GM12872 (cell line): ENCODE measurements around the gene BICRA.

Experiments
- TF ChIP-seq, protein P1 (sequence below): IDR thresholded peaks from 3 replicates; pipeline ENCODE4 v1.5.1; 2011; ENCODE audit warnings: low read depth, mild to moderate bottlenecking, low read length, moderate library complexity; ENCODE audit not compliant: insufficient read depth

The BICRA gene

DNA sequence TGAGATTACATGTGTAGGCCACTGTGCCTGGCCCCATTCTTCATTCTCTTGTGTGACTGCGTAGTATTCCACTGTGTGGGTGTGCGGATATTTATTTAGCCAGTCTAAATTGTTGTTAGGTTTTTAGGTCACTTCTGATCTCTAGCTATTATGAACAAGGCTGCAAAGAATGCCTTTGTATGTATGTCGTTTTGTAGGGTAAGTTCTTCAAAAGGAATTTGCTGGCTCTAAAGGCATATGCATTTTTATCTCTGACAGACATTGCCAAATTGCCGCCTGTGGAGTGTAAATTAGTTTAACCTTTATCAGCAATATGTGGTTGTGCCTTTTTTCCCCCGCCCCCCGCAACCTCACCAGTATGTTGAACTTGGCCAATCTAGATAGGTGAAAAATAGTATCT, 74.0 kb downstream of the BICRA start:
- TF ChIP-seq, protein P1, sequence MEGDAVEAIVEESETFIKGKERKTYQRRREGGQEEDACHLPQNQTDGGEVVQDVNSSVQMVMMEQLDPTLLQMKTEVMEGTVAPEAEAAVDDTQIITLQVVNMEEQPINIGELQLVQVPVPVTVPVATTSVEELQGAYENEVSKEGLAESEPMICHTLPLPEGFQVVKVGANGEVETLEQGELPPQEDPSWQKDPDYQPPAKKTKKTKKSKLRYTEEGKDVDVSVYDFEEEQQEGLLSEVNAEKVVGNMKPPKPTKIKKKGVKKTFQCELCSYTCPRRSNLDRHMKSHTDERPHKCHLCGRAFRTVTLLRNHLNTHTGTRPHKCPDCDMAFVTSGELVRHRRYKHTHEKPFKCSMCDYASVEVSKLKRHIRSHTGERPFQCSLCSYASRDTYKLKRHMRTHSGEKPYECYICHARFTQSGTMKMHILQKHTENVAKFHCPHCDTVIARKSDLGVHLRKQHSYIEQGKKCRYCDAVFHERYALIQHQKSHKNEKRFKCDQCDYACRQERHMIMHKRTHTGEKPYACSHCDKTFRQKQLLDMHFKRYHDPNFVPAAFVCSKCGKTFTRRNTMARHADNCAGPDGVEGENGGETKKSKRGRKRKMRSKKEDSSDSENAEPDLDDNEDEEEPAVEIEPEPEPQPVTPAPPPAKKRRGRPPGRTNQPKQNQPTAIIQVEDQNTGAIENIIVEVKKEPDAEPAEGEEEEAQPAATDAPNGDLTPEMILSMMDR = no peak

DNA sequence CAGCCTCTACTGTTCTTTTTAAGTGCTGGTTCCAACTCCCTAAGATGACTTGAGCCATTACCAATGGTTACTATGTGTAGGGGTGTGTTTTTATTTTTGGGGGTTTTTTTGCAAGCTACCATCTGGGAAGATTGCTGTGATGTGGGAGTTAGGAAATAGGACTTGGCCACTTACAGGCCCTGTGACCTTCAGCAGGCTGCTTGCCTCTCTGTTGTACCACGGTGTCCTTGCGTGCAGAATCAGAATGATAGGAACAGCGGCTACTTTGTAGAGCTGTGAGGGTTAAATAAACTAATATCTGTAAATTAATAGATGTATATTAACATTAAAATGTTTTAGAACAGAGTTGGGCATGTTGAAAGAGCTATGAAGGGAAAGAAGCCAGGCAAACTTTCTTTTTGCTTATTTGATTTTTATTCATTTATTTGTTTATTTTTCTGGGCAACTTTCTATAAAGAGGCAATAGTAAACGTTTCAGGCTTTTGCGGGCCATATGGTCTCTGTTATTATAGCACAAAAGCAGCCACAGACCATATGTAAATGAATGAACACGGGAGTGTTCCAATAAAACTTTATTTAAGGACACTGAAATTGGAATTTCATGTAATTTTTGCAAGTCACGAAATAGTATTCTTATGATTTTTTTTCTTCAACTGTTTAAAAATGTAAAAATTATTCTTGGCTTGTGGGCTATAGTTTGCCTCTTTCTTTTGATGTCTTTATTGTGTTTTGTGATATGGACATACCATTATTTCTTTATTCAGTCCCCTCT, 77.9 kb downstream of the BICRA start:
- TF ChIP-seq, protein P1 = no peak

DNA sequence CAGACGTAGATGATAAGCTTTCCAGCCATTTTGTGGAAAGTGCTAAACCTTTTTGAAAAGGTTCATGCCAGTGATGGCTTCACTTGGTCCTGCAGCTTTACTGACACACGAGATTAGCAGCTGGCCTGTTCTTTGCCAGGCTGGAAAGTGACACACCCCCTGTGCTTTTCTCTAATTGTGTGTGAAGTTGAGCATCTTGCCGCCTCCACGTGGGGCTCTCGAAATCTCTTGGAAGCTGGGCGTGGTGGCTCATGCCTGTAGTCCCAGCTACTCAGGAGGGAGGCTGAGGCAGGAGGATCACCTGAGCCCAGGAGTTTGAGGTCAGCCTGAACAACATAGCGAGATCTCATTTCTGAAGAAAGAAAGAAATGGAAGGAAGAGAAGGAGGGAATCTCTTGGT, 79.0 kb downstream of the BICRA start:
- TF ChIP-seq, protein P1 = no peak

DNA sequence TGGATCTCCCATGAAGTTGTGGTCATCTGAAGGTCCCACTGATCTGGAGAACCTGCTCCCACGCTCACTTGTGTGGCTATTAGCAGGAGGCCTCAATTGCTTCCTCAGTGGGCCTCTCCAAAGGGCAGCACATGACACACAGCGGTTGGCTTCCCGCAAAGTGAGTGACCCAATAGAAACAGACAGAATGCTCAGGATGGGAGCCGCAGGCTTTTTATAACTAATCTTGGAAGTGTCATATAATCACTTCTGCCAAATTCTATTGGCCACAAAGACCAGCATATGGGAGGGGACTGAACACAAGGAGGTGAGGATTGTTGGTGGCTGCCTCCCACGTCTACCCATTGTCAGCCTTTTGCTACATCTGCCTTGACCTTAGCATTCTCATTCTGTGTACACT, 82.2 kb downstream of the BICRA start:
- TF ChIP-seq, protein P1 = no peak

DNA sequence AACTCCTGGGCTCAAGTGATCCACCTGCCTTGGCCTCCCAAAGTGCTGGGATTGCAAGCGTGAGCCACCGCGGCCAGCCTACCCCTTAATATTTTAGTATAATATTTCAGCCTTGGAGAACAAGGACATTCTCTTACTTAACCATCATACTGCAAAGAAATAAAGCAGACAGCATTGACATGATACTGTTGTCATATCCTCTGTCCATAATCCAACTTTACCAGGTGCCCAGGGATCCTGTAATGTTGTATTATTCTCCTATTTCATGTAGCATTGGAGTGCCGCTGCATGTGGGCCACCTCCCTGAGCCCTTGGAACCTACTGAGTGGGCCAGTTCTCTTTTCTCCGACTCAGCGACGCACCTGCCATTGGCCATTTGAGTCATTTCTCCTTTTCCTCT, 82.8 kb downstream of the BICRA start:
- TF ChIP-seq, protein P1 = no peak

DNA sequence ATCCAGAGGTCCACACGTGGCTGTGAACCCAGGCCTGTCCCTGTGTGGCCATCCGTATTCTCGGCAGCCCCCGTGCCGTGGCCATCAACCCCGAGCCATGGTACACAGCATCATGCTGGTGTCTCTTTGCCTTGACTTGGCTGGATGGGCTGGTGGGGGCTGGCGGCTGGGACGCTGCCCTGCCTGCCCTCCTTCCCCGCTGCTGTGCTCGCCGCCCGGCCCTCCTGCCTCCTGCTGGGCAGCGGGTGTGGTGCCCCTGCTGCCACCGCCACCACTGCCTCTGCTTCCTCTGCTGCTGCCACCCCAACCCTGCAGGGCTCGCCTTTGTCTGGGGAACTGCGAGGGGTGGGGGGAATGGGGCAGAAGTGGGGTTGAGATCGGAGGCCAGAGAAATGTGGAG, 84.6 kb downstream of the BICRA start:
- TF ChIP-seq, protein P1 = no peak

DNA sequence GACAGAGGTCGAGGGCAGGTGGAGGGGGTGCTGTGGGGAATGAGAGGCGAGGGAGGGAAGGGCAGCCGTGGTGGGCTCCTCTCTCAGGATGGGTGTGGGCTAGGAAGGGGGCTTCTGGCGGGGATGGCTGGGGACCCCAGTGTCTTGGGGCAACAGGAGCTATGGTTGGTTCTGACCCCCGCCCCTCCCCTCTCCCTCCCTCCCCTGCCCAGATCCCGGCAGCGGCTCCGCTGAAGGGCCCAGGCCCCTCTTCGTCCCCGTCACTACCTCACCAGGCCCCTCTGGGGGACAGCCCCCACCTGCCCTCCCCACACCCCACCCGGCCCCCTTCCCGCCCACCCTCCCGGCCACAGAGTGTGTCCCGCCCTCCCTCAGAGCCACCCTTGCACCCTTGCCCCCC, 85.0 kb downstream of the BICRA start:
- TF ChIP-seq, protein P1 = no peak
